HG03175 (cell line): ENCODE results near the gene GTPBP4.
A peak's percentile ranks its signal among the peaks of the same experiment; 100 is the strongest.
"Not testable (repeated sequence)": the region's sequence is repeated elsewhere in the genome, so short reads cannot be mapped to it uniquely, and the experiment has no call there.

Source experiments
- ATAC-seq: cut with Tn5 transposase; IDR thresholded peaks from one replicate; pipeline ENCODE4 v1.9.1; 2021; ENCODE audit warnings: mild to moderate bottlenecking, moderate library complexity; ENCODE audit not compliant: unreplicated experiment

GTPBP4 gene

DNA sequence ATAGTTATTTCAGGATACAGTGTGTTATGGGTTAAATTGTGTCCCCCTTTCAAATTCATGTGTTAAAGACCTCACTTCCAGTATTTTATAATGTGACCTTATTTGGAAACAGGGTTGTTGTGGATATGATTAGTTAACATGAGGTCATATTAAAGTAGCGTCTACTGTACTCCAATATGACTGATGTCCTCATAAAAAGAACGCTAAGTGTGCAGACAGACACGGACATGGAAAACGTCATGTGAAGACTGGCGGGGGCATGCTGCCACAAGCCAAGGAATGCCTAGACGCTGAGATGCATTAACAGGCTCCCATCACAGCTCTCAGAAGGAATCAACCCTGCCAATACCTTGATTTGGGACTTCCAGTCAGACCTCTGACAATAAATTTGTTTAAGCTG is 66.5 kb downstream of the GTPBP4 start:
- no peak for ATAC-seq

DNA sequence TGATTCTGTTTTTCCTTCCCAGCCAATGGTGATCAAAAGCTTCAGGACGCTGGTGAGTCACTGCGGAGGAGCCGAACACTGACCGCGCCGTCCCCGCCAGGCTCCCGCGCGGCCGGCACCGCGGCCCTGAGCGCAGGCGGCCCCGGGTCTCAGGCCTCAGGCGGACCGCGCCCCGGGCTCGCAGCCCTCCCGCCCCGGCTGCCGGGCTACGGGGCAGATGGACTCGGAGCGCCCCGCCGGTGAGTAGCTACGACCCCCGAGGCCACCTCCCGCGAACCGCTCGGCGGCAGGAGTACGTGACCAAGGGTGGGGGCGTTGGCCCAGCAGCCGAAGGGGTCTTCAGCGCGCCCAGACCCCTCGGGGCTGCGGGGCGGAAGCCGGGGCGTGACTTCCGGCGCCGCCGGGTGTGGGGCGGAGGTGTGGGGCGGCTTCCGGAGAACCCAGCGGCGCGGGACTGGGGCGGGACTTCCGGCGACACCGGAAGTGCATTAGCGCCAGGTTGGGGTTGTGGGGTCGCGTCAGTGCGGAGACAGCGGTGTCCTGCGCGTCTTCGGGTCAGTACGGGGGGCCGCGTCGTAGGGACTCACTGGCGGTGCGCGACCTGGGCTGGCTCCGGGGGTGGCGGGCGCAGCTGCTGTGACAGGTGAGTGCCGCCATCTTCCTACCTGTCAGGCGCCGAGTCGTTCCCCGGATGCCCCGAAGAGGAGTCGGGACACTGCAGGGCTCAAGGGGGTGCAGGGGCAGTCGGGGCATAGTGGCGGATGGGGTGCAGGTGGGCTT is 68.3 kb downstream of the GTPBP4 start, which contains the start of gene WDR37:
Gene WDR37, plus strand, starts transcription at position 60 of the 780 bp plus-strand sequence. CDS start 15,771 bp downstream, outside the sequence.
- ATAC-seq = peak; percentile 94

DNA sequence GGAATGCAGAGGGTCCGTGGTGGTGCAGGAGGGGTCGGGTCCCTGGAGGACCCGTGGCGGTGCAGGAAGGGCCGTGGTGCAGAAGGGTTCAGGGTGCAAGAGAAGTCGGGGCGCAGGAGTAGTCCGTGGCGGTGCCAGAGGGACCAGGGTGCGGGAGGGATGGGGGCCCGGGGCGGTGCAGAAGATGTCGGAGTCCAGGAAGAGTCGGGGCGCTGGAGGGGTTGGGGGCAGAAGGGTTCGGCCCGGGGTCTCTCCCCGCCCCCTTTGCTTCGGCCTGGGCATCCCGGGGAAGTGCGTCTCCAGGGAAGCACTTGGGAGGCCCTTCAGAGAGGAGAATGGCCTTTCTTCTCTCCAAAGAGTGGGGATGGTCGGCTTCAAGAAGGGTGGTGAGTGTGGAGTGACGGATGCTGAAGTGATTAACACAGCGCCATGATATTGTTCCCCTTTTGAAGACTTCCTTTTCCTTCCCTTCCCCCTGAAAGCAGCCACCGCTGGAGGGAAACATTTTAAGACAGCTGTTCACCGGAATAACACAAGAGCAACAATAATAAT is 68.9 kb downstream of the GTPBP4 start:
- peak; percentile 23 for ATAC-seq

DNA sequence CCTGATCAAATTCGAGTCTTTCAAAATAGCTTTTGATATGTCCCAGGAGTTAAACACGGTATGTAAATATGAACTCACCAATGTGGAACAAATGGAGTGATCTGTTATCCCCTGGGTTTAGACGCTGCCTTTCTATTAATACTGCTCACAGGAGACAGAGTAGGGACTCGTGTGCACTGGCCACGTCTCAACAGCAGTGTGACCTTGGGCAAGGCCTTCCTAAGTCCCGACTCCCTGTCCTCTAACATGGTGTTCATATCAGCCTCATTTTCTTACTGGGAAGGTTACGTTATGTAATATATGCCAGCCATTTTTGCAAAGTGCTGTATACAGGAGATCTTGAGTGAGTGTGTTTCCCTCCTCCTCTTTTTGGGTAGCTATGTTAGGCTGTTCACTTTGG is 69.8 kb downstream of the GTPBP4 start:
- ATAC-seq = no peak

DNA sequence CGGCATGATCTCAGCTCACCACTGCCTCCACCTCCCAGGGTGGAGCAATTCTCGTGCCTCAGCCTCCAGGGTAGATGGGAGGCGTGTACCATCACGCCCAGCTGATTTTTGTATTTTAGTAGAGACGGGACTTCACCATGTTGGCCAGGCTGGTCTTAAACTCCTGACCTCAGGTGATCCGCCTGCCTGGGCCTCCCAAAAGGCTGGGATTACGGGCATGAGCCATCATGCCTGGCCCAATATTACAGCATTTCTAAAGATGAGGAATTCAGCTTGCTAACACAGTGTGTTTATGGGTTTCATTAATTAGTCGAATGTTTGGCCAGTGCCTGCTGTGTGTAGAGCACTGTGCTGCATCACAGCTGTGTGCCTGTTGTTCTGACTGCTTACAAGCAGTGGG is 71.7 kb downstream of the GTPBP4 start:
- ATAC-seq = no peak

DNA sequence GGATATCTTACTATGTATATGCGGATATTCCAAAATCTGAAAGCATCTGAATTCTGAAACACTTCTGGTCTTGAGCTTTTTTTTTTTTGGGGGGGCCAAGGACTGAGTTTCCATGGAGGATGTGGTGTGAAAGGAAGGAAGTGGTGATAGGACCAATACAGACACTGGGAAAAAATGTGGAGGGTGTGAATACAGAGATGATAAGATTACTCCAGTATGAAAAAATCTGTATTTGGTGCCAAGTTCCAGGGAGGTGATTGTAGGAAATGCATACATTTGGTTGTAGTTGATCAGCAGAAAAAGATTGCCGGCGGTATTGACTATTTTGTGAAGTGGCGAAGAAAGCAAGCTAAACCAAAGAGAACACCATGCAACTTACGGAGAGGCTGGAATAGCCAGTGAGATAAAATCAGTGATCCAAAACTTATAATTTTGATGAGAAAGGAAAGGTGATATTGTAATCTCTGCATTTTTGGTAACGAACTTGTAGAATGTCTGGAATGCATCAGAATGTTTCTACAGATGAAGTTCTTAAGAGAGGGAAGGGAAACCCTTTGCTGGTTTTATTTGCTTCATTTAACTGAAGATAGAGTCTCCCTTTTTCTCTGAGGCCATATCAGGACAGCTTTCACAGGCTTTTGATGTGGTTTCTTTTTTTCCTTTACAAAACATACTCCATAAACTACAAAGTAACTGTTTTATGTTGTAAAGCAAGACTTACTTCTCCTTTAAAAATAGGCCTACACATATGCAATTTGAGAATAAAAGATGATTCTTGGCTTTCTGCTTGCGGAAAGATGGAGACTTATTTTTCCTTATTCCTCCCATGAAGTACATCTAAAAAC is 73.9 kb downstream of the GTPBP4 start:
- no peak for ATAC-seq

DNA sequence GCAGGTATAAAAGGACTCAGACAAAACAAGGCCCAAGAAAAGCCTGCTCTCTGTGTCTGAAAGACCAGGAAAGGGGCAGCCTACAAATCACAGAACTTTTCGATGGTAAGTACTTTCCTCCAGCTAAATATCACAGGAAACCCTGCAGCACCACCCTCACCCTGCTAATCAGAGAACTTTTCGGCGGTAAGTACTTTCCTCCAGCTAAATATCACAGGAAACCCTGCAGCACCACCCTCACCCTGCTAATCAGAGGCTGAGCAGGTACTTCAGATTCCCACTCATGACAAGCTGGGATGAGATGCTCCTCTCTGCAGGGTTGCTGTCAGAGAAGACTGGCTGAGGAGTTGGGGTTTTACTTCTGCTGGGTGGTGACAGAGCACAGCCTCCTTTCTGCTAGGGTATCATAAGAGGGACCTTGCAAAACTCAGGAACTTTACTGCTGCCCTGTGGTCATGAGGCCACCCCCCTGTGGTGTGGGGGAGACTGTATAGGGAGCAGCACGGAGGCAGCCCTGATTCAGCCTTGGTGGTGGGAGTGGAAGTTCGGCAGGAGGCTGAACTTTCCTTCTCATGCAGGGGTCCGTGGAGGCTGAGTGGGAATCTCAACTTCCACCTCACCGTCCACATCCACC is 75.1 kb downstream of the GTPBP4 start:
- no peak for ATAC-seq

DNA sequence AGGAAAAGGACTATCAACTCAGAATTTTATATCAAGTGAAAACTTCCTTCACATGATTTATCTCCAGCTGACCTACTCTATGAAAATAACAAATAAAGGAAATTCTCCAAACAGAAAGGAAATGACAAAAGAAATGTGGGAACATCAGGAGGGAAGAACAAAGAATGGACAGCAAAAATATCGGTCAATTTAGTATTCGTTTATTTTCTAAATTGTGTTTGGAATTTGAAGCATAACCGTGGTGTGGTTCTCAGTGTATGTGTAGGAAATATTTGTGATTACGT is 76.7 kb downstream of the GTPBP4 start:
- no peak for ATAC-seq

DNA sequence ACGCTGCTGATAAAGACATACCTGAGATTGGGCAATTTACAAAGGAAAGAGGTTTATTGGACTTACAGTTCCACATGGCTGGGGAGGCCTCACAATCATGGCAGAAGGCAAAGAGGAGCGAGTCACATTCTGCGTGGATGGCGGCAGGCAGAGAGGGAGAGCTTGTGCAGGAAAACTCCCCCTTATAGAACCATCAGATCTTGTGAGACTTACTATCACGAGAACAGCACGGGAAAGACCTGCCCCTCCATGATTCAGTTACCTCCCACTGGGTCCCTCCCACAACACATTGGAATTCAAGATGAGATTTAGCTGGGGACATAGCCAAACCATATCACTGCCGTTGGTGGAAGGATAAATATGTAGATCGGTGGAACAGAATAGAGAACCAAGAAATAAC is 78.5 kb downstream of the GTPBP4 start:
- ATAC-seq = not testable (repeated sequence)

DNA sequence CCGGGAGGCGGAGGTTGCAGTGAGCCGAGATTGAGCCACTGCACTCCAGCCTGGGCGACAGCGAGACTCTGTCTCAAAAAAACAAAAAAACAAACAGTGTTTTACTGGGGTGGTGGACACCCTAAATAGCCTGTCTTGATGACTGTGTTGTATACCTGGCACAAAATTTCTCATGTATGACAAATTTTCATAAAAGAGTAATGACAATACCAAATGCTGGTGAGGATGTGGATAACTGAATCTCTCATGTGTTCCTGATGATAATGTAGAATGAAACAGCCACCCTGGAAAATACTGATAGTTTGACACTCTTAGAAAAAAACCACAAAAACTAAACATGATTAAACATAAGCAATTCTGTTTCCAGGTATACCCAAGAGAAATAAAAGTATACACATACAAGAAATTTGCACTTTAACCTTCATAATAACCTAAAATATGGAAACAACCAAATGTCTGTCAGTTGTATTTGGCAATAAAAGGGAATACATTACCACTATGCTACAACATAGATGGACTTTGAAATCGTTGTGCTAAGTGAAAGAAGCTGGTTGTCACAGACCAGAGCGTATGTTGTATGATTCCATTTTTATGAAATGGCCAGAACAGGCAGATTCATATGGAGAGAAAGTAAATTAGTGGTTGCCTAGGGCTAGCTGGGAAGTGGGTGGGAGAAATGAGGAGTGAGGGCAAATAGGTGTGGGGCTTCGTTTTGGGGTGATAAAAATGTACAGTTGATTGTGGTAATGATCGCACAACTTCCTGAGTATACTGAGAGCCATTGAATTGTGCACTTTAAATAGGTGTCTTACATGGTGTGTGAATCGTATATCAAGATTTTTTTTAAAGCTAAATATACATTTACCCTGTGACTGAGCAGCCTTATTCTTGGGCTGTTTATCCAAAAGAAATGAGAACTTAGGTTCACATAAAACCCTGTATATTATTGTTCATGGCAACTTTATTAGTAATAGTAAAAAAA is 80.4 kb downstream of the GTPBP4 start:
- ATAC-seq = no peak
